IPS-NIHi11 (cell line): Measurements from ENCODE around the gene SLC35G4.
"Not testable (repeated sequence)": the region's sequence is repeated elsewhere in the genome, so short reads cannot be mapped to it uniquely, and the experiment has no call there.

Experiments
- DNase-seq: peaks from one replicate; pipeline ENCODE4 v3.0.0; 2012; ENCODE audit warnings: mixed read lengths, low spot score

SLC35G4 gene

DNA sequence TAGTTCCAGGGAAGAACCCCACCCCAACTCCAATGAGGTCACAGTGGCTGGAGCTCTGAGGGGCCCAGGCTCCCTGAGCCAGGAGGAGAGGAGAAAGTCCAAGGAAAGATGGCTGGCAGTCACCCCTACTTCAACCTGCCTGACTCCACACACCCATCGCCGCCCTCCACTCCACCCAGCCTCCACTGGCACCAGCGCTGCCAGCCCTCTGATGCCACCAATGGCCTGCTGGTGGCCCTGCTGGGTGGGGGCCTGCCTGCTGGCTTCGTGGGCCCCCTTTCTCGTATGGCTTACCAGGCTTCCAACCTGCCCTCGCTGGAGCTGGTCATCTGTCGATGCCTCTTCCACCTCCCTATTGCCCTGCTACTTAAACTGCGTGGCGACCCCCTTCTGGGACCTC, at the start of gene SLC35G4:
TSS of gene SLC35G4 (plus strand) at position 109 of the 400 bp plus-strand sequence. CDS start at position 109, 0 bp downstream.
- not testable (repeated sequence) for DNase-seq

DNA sequence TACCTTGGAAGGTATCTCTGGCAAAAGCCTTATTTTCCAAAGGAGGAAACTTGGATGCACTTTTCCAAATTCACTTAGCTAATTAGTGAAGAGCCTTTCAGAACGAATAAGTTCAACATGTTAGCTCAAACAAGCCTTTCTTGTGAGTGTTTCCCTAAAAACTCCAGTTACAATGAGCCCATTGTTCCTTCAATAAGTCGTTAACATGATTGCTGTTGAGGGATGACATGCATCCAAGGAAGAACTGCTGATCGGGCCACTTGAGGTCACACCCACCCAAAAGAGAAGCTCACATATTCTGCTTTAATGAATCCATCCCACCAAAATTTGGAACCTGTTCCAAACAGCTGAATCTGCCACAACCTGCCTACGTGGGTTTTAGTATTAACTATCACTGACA, 48.1 kb upstream of the SLC35G4 start:
- no peak for DNase-seq

DNA sequence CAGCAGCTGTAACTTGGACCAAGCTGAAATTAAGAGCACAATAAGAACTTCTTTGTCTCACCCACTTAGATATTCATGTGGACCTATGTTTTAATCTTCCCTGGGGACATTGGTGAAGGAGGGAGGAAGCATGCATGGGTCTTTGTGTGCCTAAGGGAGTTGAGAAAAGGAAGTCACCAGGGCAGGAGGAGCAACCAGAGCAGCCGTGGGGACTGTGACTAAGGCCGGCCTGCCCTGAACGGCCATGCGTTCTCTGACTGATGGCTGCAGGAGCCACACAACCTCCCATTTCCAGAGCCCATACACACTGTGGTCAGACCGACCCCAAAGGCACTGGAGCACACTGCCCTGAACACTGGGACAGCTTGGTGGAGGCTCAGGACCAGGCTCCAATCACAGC, 43.7 kb upstream of the SLC35G4 start:
- DNase-seq, result no peak

DNA sequence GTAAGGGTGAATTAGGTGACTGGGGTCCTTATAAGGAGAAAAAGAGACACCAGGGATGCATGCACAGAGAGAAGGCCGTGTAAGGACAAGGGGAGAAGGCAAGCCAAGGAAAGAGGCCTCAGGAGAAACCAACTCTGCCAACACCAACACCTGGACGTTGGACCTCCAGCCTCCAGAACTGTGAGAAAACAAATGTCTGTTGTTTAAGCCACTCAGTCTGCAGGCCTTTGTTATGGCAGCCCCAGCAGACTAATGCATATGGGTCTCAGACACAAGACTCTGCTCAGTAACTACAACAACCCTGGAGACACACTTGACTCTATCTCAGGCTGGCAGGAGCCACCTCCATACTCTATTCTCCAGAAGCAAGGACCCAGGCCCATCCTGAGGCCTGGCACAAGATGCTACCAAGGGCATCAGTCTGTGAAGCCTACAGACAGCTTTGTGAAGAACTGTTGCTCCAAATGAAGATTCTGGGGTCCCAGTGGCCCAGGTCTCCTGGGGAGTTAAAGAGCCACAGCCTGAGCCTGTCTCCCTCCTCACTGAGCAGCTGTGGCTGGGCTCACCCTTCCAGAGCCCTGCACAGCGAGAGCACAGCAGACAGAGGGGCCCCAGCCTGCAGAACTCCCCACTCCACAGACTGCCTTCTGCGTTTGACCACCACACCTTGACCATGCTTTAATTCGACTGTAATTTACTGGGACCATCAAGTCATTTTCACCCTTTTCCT, 43.0 kb upstream of the SLC35G4 start:
- DNase-seq, result no peak

DNA sequence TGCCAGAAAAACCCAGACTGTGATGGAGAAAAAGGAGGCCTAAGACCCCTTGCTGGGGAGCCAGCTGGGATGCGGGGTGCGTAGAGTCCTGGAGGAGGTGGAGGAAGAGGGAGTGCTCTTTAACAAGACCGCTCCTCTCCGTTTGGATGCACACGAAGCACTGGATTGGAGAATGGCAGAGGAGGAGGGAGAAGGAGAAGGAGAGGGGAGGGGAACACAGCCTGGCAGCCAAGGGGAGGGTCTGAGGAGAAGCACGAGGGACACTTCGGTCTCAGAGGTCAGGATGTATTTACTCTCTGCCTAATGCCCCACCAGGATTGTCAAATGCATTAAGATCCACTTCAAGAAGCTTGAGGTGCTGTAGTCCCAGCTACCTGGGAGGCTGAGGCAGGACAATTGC, 42.0 kb upstream of the SLC35G4 start:
- no peak for DNase-seq

DNA sequence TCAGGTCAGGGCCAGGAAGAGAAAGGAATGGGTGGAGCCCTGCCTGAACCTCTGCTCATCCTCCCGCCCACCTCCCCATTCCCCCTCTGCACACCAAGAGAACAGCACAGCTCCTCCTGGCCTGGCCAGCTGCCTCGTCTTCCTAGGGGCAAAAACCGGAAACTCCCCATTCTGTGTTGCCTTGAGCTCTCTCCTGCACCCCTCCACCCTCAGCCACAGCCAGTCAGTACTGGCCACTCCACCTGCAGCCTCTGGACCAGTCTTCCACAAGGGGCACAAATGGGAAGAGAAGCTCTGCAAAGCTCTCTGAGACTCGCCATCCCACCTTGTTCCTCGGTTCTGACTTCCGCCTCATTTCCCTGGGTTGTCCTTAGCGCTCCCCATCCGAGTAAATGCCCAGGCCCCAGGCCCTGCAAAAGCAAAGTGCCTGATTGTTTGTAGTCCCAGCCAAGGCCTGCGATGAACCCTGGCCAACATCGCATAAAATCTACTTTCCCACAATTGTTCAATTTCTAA, 39.3 kb upstream of the SLC35G4 start:
- DNase-seq, result peak; percentile 21

DNA sequence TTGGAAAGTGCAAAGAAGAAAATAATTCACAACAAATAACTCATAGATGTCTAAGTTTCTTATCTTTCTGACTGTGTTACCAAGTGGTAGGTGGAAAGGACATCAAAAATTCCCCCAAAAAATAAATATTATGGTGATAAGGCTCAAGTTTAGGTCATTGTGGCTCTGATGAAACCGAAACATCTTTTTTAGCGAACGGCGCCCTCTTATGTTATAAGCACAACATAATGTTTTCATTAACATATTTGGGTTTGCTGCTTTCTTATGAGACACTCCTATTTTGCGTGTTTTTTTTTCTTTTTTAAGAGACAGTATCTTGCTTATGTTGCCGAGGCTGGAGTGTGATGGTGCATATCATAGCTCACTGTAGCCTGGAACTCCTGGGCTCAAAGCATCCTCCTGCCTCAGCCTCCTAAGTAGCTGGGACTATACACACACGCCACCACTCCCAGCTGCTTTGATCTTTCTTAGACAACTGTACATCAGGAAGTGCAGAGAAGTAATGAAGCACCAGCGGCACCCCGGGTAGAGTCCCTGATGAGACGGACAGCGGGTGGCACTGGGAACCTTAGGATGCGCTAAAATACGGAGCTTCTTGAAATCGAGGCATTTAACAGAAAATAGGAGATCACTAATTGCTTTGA, 38.5 kb upstream of the SLC35G4 start:
- no peak for DNase-seq

DNA sequence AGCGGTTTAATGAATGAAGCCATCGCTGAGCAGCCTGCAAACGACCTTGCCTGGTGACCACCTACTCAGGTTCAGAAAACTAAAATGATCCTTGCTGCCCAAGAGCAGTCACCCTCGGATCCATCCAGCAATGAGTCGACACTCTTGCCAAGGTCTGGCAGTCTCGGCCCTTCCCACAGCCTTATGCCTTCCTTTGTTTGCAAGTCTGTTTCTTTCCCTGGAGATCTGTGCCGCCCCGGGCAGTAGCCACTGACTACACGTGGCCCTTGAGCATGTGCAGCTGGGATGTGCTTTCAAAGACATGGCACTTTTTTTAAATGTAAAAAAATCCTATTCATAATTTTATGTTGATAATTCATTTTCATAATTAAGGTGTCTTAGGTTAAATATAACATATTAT, 37.2 kb upstream of the SLC35G4 start:
- DNase-seq, result no peak

DNA sequence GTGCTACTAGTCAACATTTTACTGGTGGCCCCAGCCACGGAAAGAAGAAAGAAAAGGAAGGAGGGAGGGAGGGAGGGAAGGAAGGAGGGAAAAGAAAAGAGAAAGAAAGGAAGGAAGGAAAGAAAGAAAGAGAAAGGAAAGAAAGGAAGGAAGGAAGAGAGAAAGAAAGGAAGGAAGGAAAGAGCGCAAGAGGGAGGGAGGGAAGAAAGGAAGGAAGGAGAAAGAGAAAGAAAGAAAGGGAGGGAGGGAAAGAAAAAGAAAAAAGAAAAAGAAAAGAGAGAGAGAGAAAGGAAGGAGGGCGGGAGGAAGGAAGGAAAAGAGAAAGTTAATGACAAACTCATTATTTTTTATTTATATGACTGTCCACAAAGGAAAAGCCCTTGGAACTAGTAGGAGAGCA, 34.9 kb upstream of the SLC35G4 start:
- DNase-seq, result no peak

DNA sequence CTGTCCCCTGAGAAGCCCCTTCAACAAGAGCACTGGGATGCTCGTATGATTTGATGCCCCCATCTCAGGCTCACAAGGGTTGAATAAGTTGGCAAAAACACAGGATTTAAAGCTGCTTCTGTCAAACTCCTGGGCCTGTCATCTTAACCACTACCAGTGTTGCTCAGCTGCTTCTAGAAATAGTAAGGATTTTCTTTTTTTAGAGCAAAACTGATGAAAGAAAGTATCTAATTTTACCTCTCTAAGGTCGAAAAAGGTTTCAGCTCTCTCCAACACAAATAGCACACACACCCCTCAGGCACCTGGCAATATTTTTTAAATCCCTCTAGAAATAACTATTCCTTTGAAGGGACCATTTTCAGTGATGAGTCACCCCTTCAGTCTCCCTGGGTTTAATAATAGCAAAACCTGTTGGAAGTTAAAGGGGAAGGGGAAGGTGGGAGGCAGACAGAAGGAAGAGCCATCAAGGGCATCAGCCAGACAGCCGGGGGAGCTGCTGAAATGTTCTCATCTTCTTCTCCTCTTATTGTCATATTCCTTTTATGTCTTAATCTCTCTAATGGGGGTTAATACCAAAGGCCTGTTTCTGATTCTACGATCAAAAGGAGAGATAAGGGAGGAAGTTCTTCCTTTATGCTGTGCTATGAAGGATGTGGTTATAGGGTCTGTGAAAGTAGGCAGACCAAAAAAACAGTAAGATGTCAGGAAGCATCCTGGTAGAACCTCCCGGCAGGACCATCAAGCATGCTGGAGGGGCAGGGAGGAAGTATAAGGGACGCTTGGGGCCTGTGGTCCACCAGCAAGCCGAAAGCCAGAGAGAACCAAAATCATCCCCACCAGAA, 31.9 kb upstream of the SLC35G4 start:
- DNase-seq, result no peak

DNA sequence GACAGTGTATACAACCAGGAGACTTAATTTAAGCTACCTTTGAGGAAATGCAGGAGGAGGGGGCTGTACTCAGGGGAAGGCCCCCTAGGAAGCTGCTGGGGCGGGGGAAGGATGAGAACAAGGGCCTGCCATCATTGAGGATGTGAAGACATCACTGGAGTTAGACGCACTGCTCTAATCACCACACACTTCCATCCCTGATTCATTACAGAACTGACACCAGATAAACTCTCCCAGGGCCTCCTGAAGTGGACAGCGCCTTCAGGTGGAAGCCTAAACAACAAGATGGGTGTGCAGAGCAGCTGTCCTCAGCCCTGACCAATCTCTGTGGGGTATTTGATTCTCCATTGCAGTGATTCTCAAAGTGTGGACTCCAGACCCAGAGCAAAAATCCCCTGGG, 30.6 kb upstream of the SLC35G4 start:
- DNase-seq, result no peak

DNA sequence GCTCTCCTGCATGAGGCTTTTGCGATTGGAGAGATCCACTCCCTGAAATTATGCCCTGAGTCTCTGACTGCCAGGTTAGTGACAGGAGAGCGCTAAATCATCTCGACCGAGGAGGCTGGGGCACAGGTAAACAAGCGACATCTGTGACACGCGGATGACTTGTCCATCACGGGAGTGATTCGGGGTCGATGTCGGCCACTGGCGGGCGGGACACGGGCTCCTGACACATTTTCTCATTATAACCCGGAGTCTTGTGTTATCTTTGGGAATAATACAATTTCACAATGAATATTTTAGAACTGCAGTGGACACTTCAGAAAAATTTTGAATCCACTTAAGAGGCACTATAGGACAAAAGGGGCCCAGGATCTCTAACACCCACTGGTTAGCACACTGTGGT, 29.5 kb upstream of the SLC35G4 start:
- no peak for DNase-seq

DNA sequence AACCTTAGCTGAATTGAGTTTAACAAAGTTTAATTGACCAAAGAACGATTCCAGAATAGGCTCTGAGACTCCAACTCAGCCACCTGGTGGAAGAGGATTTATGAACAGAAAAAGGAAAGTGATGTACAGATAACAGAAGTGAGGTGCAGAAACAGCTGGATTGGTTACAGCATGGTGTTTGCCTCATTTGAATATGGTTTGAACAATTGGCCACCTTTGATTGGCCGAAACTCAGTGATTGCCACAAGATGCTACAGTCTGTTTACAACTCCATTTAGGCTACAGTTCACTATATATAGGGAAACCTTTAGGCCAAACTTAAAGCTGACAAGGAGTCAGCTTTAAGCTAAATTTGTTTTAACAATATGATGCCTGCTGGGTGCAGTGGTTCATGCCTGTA, 28.1 kb upstream of the SLC35G4 start:
- DNase-seq, result no peak

DNA sequence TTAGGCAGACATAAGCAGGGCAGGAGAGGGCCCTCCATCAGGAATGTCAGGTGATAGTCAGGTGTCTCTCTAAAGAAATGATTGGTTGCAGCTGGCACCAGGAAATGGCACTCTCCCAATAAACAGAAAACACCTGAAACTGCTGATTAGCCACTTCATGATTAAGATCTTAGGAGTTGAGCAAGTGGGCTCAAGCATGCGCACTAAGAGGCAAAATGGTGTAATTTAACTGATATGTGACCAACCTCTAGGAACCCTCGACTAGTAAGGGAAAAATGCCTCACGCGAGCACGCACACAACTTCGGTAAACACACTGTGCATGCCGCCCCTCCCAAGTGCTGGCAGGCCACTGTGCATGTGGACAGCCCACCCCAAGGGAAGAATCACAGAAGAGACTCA, 23.8 kb upstream of the SLC35G4 start:
- DNase-seq, result no peak

DNA sequence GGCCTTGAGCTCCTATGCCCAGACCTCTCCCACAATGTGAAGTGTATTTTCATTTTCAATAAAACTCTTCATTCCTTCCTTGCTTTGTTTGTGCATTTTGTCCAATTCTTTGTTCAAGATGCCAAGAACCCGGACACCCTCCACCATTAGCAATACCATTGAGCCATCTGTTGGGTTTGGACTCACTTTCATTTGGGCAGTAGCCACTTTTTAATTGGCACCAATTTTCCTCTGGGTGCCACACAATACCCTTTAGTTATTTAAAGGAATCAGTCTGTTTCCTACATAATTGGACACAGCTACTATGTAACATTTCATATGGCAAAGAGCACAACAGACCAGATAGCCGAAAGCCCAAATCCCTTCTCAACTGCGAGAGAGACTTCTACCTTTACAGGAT, 22.5 kb upstream of the SLC35G4 start:
- DNase-seq, result no peak

DNA sequence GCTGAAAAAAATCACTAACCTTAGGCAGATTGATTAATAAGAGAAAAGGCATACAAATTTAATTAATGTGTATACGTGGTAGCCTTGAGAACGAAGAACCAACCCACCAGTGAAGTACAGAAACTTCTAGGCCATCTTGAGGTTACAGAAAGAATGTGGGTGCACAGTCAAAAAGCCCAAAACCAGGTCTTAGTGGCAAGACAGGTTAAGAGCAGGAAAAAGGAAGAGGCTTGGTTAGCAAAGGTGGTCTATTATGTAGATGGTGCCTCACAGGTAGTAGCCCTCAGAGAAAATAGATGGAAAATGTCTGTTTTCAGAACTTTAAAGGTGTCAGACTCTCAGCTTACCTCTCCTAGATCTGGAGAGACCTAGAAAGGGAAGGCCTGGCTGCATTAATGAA, 22.0 kb upstream of the SLC35G4 start:
- DNase-seq, result no peak

DNA sequence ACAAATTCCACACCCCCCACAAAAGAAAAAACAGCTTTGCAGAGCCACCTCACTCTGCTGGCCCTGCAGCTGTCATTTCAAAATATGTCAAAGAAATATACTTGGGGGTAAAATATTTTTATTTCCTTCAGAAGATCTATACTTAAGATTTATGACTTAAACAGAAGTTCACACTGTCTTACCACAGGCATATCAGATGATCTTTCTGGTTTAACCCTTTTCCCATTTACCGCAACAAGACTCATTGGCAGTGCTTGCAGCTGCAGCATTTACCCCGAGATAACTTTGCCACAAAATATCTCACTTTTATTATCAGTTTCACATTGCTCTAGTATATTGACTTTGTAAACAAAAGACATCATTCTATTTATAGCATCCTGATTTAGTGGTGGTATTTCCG, 21.6 kb upstream of the SLC35G4 start:
- DNase-seq, result no peak

DNA sequence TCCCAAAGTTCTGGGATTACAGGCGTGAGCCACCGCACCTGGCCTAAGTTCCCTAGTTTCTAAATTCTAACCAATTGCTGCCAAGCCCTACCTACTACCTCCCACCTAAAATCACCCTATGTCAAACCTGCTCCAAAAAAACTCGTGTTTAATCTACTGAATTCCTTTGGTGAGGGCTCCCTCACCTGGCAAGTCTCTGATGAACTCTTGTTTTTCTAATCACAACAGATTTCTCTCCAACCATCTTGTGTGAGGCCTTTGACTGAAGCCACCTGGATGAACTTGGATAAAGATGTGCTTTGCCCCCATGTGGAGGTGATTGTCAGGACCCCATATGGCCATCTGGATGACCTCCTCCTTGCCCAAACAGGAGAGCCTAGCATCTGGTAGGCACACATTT, 17.4 kb upstream of the SLC35G4 start:
- DNase-seq, result peak; percentile 39

DNA sequence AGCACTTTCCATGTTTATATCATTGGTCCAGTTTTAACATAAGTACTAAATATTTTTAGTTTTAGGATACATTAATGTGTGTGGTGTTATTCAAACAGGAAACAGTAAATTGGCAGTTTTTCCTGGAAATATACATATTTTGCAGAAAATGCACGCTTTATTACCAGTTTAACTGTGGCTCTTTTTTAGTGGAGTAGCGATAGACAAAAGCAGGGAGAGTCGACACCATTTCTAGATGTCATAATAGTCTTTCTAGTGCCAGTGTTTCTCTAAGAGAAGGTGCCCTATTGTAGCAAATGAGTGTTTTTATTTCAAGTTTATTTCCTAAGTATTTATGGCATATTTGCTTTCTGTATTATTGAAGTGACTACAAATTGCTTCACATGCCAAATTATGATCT, 9.1 kb upstream of the SLC35G4 start:
- no peak for DNase-seq

DNA sequence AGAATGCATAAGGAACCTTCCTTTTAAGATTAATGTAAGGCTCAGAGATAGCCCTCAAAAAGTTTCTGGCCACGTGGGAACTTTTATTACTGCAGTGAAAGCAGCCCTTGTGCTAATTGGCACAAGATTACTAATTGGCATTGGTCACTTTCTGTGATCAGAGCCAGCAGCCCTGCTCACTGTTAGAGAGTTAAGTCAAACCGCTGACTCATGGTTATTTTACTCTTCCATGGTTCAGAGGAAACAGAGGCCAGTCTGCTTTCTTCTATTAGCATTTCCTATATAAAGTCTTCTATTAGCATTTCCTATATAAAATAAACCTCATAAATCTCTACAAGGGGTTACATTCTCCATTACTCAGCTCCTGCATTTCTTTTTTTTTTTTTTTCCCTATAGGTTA, 1.5 kb upstream of the SLC35G4 start:
- DNase-seq, result no peak

DNA sequence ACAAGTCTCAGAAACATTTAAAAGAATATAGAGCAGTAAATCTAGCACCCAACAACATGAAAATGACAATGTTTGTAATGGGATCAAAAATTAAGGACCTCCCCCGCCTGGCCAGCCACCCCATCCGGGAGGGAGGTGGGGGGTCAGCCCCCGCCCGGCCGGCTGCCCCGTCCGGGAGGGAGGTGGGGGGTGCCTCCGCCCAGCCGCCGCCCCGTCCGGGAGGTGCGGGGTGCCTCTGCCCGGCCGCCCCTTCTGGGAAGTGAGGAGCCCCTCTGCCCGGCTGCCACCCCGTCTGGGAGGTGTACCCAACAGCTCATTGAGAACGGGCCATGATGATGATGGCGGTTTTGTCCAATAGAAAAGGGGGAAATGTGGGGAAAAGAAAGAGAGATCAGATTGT, 778 bp upstream of the SLC35G4 start:
- not testable (repeated sequence) for DNase-seq

DNA sequence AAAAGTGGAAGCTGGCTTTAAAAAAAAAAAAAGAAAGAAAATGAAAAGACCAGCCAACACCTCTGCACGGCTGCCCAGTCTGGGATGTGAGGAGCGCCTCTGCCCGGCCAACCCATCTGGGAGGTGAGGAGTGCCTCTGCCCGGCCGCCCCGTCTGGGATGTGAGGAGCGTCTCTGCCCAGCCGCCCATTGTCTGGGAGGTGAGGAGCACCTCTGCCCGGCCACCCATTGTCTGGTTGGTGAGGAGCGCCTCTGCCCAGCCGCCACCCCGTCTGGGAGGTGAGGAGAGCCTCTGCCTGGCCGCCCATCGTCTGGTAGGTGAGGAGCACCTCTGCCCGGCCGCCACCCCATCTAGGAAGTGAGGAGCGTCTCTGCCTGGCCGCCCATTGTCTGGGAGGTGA, 3.7 kb downstream of the SLC35G4 start:
- not testable (repeated sequence) for DNase-seq

DNA sequence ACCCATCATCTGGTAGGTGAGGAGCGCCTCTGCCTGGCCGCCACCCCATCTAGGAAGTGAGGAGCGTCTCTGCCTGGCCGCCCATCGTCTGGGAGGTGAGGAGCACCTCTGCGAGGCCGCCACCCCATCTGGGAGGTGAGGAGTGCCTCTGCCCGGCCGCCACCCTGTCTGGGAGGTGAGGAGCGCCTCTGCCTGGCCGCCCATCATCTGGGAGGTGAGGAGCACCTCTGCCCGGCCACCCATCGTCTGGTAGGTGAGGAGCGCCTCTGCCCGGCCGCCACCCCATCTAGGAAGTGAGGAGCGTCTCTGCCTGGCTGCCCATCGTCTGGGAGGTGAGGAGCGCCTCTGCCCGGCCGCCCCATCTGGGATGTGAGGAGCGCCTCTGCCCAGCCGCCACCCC, 4.2 kb downstream of the SLC35G4 start:
- not testable (repeated sequence) for DNase-seq
